ENCODE data around the gene LRRC56. TPM values are rescaled to one million over a fixed set of nuclear protein-coding genes. Genes with fewer than 3 reads are reported as not detected.
A peak's percentile ranks its signal among the peaks of the same experiment; 100 is the strongest.

LRRC56 gene
- total and polyA plus RNA-seq, 2 of the 13 experiments (the other 11 are each of a cell fraction or from before 2014, with no cell fraction given): 0.11 to 0.29 TPM

- TF ChIP-seq POLR2AphosphoS5 (IDR thresholded peaks at IDR 0.05; ENCODE audit: low read depth, low read length) (peak; percentile 34; the same call in 1 of the 2 replicates), HIC2 (CRISPR knock-in tag; IDR thresholded peaks at IDR 0.05; ENCODE audit: low read depth) (no peak), SMYD3 (CRISPR knock-in tag; IDR thresholded peaks at IDR 0.05) (no peak), SKI (IDR thresholded peaks at IDR 0.05; ENCODE audit: partially characterized antibody) (no peak), NFYC (CRISPR knock-in tag; IDR thresholded peaks at IDR 0.05) (no peak), SNAI1 (CRISPR knock-in tag; IDR thresholded peaks at IDR 0.05; ENCODE audit: borderline replicate concordance) (no peak), ZNF329 (CRISPR knock-in tag; IDR thresholded peaks at IDR 0.05; ENCODE audit: low read depth) (no peak), ZNF317 (CRISPR knock-in tag; IDR thresholded peaks at IDR 0.05) (no peak), ZNF33B (CRISPR knock-in tag; IDR thresholded peaks at IDR 0.05) (no peak), GFI1 (CRISPR knock-in tag; IDR thresholded peaks at IDR 0.05; ENCODE audit: borderline replicate concordance) (no peak), NFE2L1 (CRISPR knock-in tag; IDR thresholded peaks at IDR 0.05; ENCODE audit: borderline replicate concordance) (no peak), FOXO1 (CRISPR knock-in tag; IDR thresholded peaks at IDR 0.05) (no peak), ELF1 (CRISPR knock-in tag; IDR thresholded peaks at IDR 0.05) (peak; percentile 78; the same call in 1 of the 2 replicates), KDM1A (CRISPR knock-in tag; IDR thresholded peaks at IDR 0.05) (no peak), MED1 (CRISPR knock-in tag; IDR thresholded peaks at IDR 0.05) (peak; percentile 42; the same call in 1 of the 2 replicates), PRDM4 (CRISPR knock-in tag; IDR thresholded peaks at IDR 0.05; ENCODE audit: borderline replicate concordance) (no peak), ESRRA (CRISPR knock-in tag; IDR thresholded peaks at IDR 0.05; ENCODE audit: low read depth) (no peak), CEBPG (CRISPR knock-in tag; IDR thresholded peaks at IDR 0.05) (peak; percentile 21; the same call in 1 of the 2 replicates), ARID3A (IDR thresholded peaks at IDR 0.05; ENCODE audit: low read depth, low read length) (no peak), ZNF20 (CRISPR knock-in tag; IDR thresholded peaks at IDR 0.05) (0 out of 2 replicates have a peak, but pooled peaks have one; percentile 16), ZNF343 (CRISPR knock-in tag; IDR thresholded peaks at IDR 0.05) (no peak), NBN (conservative IDR thresholded peaks at IDR 0.05) (no peak)
- TF ChIP-seq, protein P1, sequence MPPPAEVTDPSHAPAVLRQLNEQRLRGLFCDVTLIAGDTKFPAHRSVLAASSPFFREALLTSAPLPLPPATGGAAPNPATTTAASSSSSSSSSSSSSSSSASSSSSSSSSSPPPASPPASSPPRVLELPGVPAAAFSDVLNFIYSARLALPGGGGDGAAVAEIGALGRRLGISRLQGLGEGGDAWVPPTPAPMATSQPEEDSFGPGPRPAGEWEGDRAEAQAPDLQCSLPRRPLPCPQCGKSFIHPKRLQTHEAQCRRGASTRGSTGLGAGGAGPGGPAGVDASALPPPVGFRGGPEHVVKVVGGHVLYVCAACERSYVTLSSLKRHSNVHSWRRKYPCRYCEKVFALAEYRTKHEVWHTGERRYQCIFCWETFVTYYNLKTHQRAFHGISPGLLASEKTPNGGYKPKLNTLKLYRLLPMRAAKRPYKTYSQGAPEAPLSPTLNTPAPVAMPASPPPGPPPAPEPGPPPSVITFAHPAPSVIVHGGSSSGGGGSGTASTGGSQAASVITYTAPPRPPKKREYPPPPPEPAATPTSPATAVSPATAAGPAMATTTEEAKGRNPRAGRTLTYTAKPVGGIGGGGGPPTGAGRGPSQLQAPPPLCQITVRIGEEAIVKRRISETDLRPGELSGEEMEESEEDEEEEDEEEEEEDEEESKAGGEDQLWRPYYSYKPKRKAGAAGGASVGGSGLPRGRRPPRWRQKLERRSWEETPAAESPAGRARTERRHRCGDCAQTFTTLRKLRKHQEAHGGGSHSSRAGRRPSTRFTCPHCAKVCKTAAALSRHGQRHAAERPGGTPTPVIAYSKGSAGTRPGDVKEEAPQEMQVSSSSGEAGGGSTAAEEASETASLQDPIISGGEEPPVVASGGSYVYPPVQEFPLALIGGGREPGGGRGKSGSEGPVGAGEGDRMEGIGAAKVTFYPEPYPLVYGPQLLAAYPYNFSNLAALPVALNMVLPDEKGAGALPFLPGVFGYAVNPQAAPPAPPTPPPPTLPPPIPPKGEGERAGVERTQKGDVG (CRISPR knock-in tag; IDR thresholded peaks at IDR 0.05; ENCODE audit: borderline replicate concordance): peak; percentile 55; the same call in 1 of the 2 replicates
These were observed 22.5 kb downstream of the LRRC56 start (continued) for GRCh38 chr11:559712-560304.
